ENCODE results near the gene ENHO. TPM values are rescaled to one million over a fixed set of nuclear protein-coding genes. Genes with fewer than 3 reads are reported as not detected.

Gene ENHO
- total RNA-seq, 1 donor from 2014 or later: not detected

DNA sequence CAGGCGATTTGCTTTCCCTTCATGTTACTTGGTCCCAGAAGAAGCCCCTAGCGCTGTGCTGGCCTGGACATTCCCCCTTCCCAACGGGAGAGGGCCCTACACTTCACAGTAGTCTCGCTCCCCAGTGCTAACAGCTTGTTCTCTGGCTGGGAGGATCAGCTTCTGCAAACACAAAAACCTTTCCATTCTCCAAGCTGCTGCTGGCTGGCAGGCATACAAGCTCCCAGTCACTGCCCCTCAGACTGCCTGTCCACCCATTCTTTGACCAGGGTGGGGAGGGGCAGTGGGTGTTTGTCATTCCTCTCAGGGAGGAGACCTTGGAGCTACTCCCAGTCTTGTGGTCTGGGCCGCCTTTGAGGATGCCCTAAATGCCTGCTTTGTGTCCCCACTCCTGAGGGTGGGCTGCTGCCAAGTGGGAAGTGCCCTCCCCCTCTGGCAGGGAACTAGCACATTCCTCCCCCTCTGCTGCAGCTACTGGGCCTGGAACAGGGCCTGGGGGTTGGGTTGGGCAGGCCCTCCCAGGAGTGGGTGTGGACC is 20.8 kb downstream of the ENHO start:
- no peak overlapping the region for H3K4me3 ChIP-seq (ENCODE audit: low read depth, low read length)
- H3K27me3 ChIP-seq (ENCODE audit: control insufficient read depth, insufficient read depth, low read length): peaks cover 9% of the 10 kb centered on the region

DNA sequence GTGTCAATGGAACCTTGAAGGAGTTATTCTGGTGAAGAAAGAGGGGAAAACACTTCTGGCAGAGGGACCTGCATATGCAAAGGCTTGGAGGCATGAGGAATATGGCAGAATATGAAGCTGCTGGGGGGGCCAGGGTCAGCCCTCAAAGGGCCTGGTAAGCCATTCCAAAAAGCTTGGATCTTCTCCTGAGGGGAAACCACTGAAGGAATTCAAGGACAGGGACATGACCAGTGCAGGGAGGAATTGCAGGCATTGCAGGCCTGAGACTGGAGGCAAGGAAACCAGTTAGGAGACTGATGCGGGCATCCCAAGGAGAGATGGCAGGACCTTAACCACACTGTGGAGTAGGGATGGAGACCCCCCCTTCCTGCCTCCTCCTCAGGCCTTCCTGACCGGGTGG is 21.4 kb downstream of the ENHO start:
- FAIRE-seq: no peak
- no peak overlapping the region for H3K4me3 ChIP-seq (ENCODE audit: low read depth, low read length)
- H3K27me3 ChIP-seq (ENCODE audit: control insufficient read depth, insufficient read depth, low read length): peaks cover 9% of the 10 kb centered on the region
- DNase-seq (ENCODE audit: low read depth): no peak
- H3K36me3 ChIP-seq (ENCODE audit: control insufficient read depth, insufficient read depth, low read length): no peaks in the 10 kb centered on the region
- TF ChIP-seq, protein P1, sequence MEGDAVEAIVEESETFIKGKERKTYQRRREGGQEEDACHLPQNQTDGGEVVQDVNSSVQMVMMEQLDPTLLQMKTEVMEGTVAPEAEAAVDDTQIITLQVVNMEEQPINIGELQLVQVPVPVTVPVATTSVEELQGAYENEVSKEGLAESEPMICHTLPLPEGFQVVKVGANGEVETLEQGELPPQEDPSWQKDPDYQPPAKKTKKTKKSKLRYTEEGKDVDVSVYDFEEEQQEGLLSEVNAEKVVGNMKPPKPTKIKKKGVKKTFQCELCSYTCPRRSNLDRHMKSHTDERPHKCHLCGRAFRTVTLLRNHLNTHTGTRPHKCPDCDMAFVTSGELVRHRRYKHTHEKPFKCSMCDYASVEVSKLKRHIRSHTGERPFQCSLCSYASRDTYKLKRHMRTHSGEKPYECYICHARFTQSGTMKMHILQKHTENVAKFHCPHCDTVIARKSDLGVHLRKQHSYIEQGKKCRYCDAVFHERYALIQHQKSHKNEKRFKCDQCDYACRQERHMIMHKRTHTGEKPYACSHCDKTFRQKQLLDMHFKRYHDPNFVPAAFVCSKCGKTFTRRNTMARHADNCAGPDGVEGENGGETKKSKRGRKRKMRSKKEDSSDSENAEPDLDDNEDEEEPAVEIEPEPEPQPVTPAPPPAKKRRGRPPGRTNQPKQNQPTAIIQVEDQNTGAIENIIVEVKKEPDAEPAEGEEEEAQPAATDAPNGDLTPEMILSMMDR (IDR thresholded peaks at IDR 0.05; ENCODE audit: insufficient read depth, low read length, severe bottlenecking): no peak

More for the DNA sequence above, 20.8 kb downstream of the ENHO start:
- FAIRE-seq: no peak
- TF ChIP-seq, protein P1 (IDR thresholded peaks at IDR 0.05; ENCODE audit: insufficient read depth, low read length, severe bottlenecking): no peak
- no peak for DNase-seq (ENCODE audit: low read depth)
- H3K36me3 ChIP-seq (ENCODE audit: control insufficient read depth, insufficient read depth, low read length): no peaks in the 10 kb centered on the region

DNA sequence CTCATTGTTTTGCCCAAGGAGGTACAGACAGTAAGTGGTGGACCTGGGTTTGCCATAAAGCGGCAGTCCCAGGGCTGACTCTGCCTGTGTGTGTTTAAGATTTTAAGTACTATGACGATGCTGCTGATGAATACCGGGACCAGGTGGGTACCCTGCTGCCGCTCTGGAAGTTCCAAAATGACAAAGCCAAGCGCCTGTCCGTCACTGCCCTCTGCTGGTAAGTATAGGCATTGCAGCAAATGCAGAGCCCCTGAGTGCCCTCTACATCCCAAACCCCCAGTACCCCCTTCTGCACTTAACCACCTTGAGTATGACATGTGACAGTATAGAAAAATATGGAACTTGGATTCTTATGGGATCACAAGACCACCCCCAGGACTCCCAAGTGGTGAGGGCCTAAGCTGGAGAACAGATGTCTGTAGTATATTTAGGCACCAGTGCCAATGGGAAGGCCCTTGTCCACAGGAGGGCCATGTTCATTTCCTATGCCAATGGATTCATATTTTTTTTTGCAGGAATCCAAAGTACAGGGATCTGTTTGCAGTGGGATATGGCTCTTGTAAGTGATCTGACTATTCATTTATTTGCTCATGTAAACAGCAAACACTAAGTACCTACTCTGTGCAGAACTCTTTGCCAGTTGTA is 22.0 kb downstream of the ENHO start:
- FAIRE-seq (no peak), DNase-seq (ENCODE audit: low read depth) (peak; percentile 41)
- H3K4me3 ChIP-seq (ENCODE audit: low read depth, low read length): no peak overlapping the region
- no peaks in the 10 kb centered on the region for H3K36me3 ChIP-seq (ENCODE audit: control insufficient read depth, insufficient read depth, low read length)
- peaks cover 9% of the 10 kb centered on the region for H3K27me3 ChIP-seq (ENCODE audit: control insufficient read depth, insufficient read depth, low read length)
- TF ChIP-seq, protein P1 (IDR thresholded peaks at IDR 0.05; ENCODE audit: insufficient read depth, low read length, severe bottlenecking): peak; percentile 98

DNA sequence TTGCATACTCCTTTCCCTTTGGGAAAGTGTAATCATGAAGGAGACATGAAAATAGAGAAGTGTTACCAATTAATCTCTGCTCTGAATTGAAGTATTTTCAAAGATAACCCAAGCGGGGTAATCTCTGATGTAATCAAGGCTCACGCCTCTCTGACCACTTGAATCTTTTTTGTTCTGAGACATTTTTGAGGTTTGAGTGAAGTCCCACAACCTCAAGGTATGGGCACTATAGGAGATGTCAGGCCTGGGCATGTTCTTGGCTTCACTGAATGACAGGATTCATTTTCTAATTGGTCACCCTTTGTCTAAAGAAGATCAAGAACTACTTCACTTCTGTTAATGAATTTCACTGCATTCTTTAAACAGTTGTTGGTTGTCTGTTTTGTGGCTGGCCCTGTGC is 23.7 kb downstream of the ENHO start:
- H3K4me3 ChIP-seq (ENCODE audit: low read depth, low read length): no peak overlapping the region
- TF ChIP-seq, protein P1 (IDR thresholded peaks at IDR 0.05; ENCODE audit: insufficient read depth, low read length, severe bottlenecking): no peak
- FAIRE-seq: peak; percentile 70
- H3K27me3 ChIP-seq (ENCODE audit: control insufficient read depth, insufficient read depth, low read length): peaks cover 9% of the 10 kb centered on the region
- peak; percentile 62 for DNase-seq (ENCODE audit: low read depth)
- H3K36me3 ChIP-seq (ENCODE audit: control insufficient read depth, insufficient read depth, low read length): no peaks in the 10 kb centered on the region

DNA sequence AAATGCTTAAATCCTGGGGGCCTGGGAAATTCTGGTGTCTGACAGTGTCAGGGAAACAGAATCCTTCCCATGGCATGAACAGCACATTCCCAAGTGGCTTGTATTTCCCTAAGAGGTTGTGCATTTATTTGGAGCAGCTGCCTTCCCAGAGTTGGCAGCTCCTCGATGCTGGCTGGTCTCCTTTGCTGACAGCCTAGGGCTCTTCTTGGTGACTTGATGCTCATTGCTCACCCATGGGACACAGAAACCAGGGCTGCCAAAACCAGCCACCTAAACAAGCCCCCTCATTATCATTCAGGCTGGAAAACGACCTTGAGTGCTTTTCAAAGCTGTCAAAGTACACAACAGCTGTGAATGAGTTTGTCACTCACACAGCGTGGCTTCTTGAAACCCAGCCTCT is 24.2 kb downstream of the ENHO start:
- H3K27me3 ChIP-seq (ENCODE audit: control insufficient read depth, insufficient read depth, low read length): peaks cover 9% of the 10 kb centered on the region
- H3K4me3 ChIP-seq (ENCODE audit: low read depth, low read length): no peak overlapping the region
- no peak for DNase-seq (ENCODE audit: low read depth)
- no peaks in the 10 kb centered on the region for H3K36me3 ChIP-seq (ENCODE audit: control insufficient read depth, insufficient read depth, low read length)
- FAIRE-seq: no peak
- TF ChIP-seq, protein P1 (IDR thresholded peaks at IDR 0.05; ENCODE audit: insufficient read depth, low read length, severe bottlenecking): no peak

All from bronchial epithelial cell (primary cell).